ENCODE measurements around the gene RASGEF1B. TPM values are rescaled to one million over a fixed set of nuclear protein-coding genes. Genes with fewer than 3 reads are reported as not detected.

The RASGEF1B gene
- total and polyA plus RNA-seq, 2 of the 13 experiments (the other 11 are each of a cell fraction or from before 2014, with no cell fraction given): 0.04 TPM

GRCh38 chr4:81428002-81428401, 43.7 kb downstream of the RASGEF1B start:
- ChIA-PET POLR2A (no interaction called here), CTCF (ENCODE audit: low intra/inter-chr PET ratio, low total read pairs) (no interaction called here)
- H3K9me3 ChIP-seq (ENCODE audit: low read length): no peaks in the 10 kb centered on the region
- H3K9ac ChIP-seq (ENCODE audit: insufficient read depth, low read depth, low read length): no peak overlapping the region
- H2AFZ ChIP-seq (ENCODE audit: low read length): no peak overlapping the region
- H4K20me1 ChIP-seq (ENCODE audit: insufficient read depth, low read length): no peaks in the 10 kb centered on the region
- in situ Hi-C loops (cut with HindIII; ENCODE audit: extremely low pct_ligation_motif_present, low pct_unique_long_range_greater_than_20kb) (no loop called here), intact Hi-C loops (cut with micrococcal nuclease; ENCODE audit: unreplicated experiment) (no loop called here)
- no peak overlapping the region for H3K4me3 ChIP-seq (replicated peaks in 1 of 3; ENCODE audit: insufficient read depth in 1 of 3, low read depth in 2 of 3, low read length in 3 of 3)
- ATAC-seq (no peak), DNase-seq (ENCODE audit: low spot score) (no peak), FAIRE-seq (no peak)
- WGBS (ENCODE audit: low lambda C conversion rate): 57% methylated on average over 3 of the region's 3 CpGs
- H3K4me2 ChIP-seq (ENCODE audit: low read depth, low read length): no peak overlapping the region
- no peaks in the 10 kb centered on the region for H3K4me1 ChIP-seq (ENCODE audit: insufficient read depth, low read length)
- no peaks in the 10 kb centered on the region for H3K27me3 ChIP-seq (ENCODE audit: control insufficient read depth in 1 of 2, insufficient read depth in 2 of 2, low read length in 2 of 2)
- no peak overlapping the region for H3K27ac ChIP-seq (ENCODE audit: extremely low read length, insufficient read depth, low read length)
- TF ChIP-seq MLX (CRISPR knock-in tag; IDR thresholded peaks at IDR 0.05): no peak
- no peak for TF ChIP-seq CHD2 (IDR thresholded peaks at IDR 0.05; ENCODE audit: low read depth, low read length)
- H3K79me2 ChIP-seq (ENCODE audit: insufficient read depth, low read length): no peaks in the 10 kb centered on the region
- no peaks in the 10 kb centered on the region for H3K36me3 ChIP-seq (replicated peaks in 1 of 2; ENCODE audit: control insufficient read depth in 1 of 2, insufficient read depth in 2 of 2, low read length in 2 of 2)
- BruUV-seq (replicated peaks): no TSS peak

GRCh38 chr4:81427344-81427821, 44.3 kb downstream of the RASGEF1B start:
- 36% methylated on average over 6 of the region's 6 CpGs for WGBS (ENCODE audit: low lambda C conversion rate)
- ChIA-PET CTCF (ENCODE audit: low intra/inter-chr PET ratio, low total read pairs) (no interaction called here), POLR2A (no interaction called here)
- Histone ChIP-seq H2AFZ (ENCODE audit: low read length) (no peak overlapping the region), H3K9ac (ENCODE audit: insufficient read depth, low read depth, low read length) (no peak overlapping the region), H3K9me3 (ENCODE audit: low read length) (no peaks in the 10 kb centered on the region), H3K4me3 (replicated peaks in 1 of 3; ENCODE audit: insufficient read depth in 1 of 3, low read depth in 2 of 3, low read length in 3 of 3) (no peak overlapping the region), H3K79me2 (ENCODE audit: insufficient read depth, low read length) (no peaks in the 10 kb centered on the region), H3K27me3 (ENCODE audit: control insufficient read depth in 1 of 2, insufficient read depth in 2 of 2, low read length in 2 of 2) (no peaks in the 10 kb centered on the region), H3K4me2 (ENCODE audit: low read depth, low read length) (no peak overlapping the region), H3K27ac (ENCODE audit: extremely low read length, insufficient read depth, low read length) (no peak overlapping the region), H4K20me1 (ENCODE audit: insufficient read depth, low read length) (no peaks in the 10 kb centered on the region), H3K4me1 (ENCODE audit: insufficient read depth, low read length) (no peaks in the 10 kb centered on the region), H3K36me3 (replicated peaks in 1 of 2; ENCODE audit: control insufficient read depth in 1 of 2, insufficient read depth in 2 of 2, low read length in 2 of 2) (no peaks in the 10 kb centered on the region)
- intact Hi-C loops (cut with micrococcal nuclease; ENCODE audit: unreplicated experiment) (no loop called here), in situ Hi-C loops (cut with HindIII; ENCODE audit: extremely low pct_ligation_motif_present, low pct_unique_long_range_greater_than_20kb) (no loop called here)
- DNase-seq (ENCODE audit: low spot score) (no peak), ATAC-seq (no peak), FAIRE-seq (no peak)
- no peak for TF ChIP-seq FIP1L1 (IDR thresholded peaks at IDR 0.05; ENCODE audit: borderline replicate concordance, insufficient read depth, low read depth, low read length)
- BruUV-seq (replicated peaks): no TSS peak

Data from HepG2 (cell line).